Measurements from ENCODE around the gene NKX3-2. TPM values are rescaled to one million over a fixed set of nuclear protein-coding genes. Genes with fewer than 3 reads are reported as not detected.
A peak's percentile ranks its signal among the peaks of the same experiment; 100 is the strongest.

The NKX3-2 gene
- total and polyA plus RNA-seq, 10 of the 15 experiments (the other 5 are each of a cell fraction or from before 2014, with no cell fraction given): not detected

- no peaks in the 10 kb centered on the region for H3K79me2 ChIP-seq (ENCODE audit: control insufficient read depth, insufficient read depth, low read length)
- no peaks in the 10 kb centered on the region for H3K36me3 ChIP-seq (ENCODE audit: control insufficient read depth in 2 of 2, insufficient read depth in 2 of 2, low read length in 1 of 2)
- SMC1A ChIA-PET (ENCODE audit: uncharacterized antibody, unreplicated experiment): interaction anchor here (0.6 to 1.8 kb wide), 3 partner anchors 23 to 648 kb away, joined by 3 to 4 read pairs (median 3); no protein-coding TSS in a partner anchor
- ATAC-seq: peak; percentile 29; the same call in 2 of the 3 replicates
- WGBS (ENCODE audit: insufficient coverage, insufficient replicate concordance, low lambda C conversion rate, missing lambda C conversion rate): 10% methylated on average over 44 of the region's 46 CpGs
- no peak for TF ChIP-seq HDAC6 (IDR thresholded peaks at IDR 0.05; ENCODE audit: unreplicated experiment)
- TF ChIP-seq HDAC2 (IDR thresholded peaks at IDR 0.05): no peak
- no peak for TF ChIP-seq TCF3 (IDR thresholded peaks at IDR 0.05; ENCODE audit: borderline replicate concordance, insufficient read depth, low read depth, low read length)
- no peak for TF ChIP-seq E2F4 (IDR thresholded peaks at IDR 0.05; ENCODE audit: low read depth, low read length)
- TF ChIP-seq YBX1 (IDR thresholded peaks at IDR 0.05): no peak
- no peak for TF ChIP-seq RBBP5 (conservative IDR thresholded peaks at IDR 0.05)
- no peak for TF ChIP-seq NRF1 (conservative IDR thresholded peaks at IDR 0.05; ENCODE audit: low read depth, low read length)
- H3K4me3 ChIP-seq: no peak overlapping the region
- in situ Hi-C loops (cut with MboI) (loop anchor here (25.0 kb wide), 1 partner anchor 1765 kb away; no protein-coding TSS in a partner anchor), intact Hi-C loops (cut with micrococcal nuclease; ENCODE audit: unreplicated experiment) (loop anchor here (5.0 kb wide), 1 partner anchor 600 kb away; no protein-coding TSS in a partner anchor)
- peaks cover 9 to 10% of the 10 kb centered on the region in 2 experiments for H3K27me3 ChIP-seq (replicated peaks in 1 of 2; ENCODE audit: control insufficient read depth in 2 of 2, insufficient read depth in 2 of 2, low read length in 1 of 2)
- peak overlapping the region; percentile 34 for H3K4me2 ChIP-seq (ENCODE audit: control insufficient read depth, insufficient read depth)
- POLR2A ChIA-PET: interaction anchor here (1.2 kb wide), 1 partner anchor 46 kb away, joined by 3 read pairs; no protein-coding TSS in a partner anchor
- DNase-seq (ENCODE audit: low read depth, low spot score): no peak
- H3K9ac ChIP-seq (ENCODE audit: control insufficient read depth, insufficient read depth, low read length): no peak overlapping the region
- CTCF ChIA-PET: interaction anchor here (0.7 to 1.0 kb wide), 2 partner anchors 22 to 44 kb away, joined by 3 to 4 read pairs; no protein-coding TSS in a partner anchor
- peaks cover 14% of the 10 kb centered on the region for H3K4me1 ChIP-seq (ENCODE audit: control insufficient read depth, insufficient read depth, low read length)
- no peaks in the 10 kb centered on the region for H4K20me1 ChIP-seq (ENCODE audit: control insufficient read depth, insufficient read depth)
- H2AFZ ChIP-seq (ENCODE audit: control insufficient read depth, low read depth, low read length): no peak overlapping the region
- no peak overlapping the region for H3K27ac ChIP-seq (ENCODE audit: control insufficient read depth, insufficient read depth)
- peaks cover 10% of the 10 kb centered on the region for H3K9me3 ChIP-seq (replicated peaks; ENCODE audit: control insufficient read depth, insufficient read depth, low read length)
- no TSS peak for BruUV-seq (replicated peaks)
- RAD21 ChIA-PET (ENCODE audit: unreplicated experiment): interaction anchor here (1.1 to 1.3 kb wide), 2 partner anchors 44 to 46 kb away, joined by 3 read pairs; no protein-coding TSS in a partner anchor
- FAIRE-seq: no peak
Observed at GRCh38 chr4:13527192-13527980, 16.9 kb downstream of the NKX3-2 start.
